ENCODE data around the gene ZFYVE26.

GRCh38 chr14:67831113-67831512 lies 14.7 kb upstream of the ZFYVE26 start:
- no peak for TF ChIP-seq CREB1 (IDR thresholded peaks at IDR 0.05; ENCODE audit: low read depth)
- no peak for TF ChIP-seq RAD21 (IDR thresholded peaks at IDR 0.05; ENCODE audit: low read depth)
- TF ChIP-seq TAF1 (IDR thresholded peaks at IDR 0.05; ENCODE audit: low read depth): no peak
- no peak for TF ChIP-seq YY1 (IDR thresholded peaks at IDR 0.05; ENCODE audit: low read depth)
- no peak for TF ChIP-seq CEBPB (IDR thresholded peaks at IDR 0.05)

All from Ishikawa (cell line).